Measurements from ENCODE around the gene HAPLN3. TPM values are rescaled to one million over a fixed set of nuclear protein-coding genes. Genes with fewer than 3 reads are reported as not detected.
A peak's percentile ranks its signal among the peaks of the same experiment; 100 is the strongest.

The HAPLN3 gene
- total RNA-seq, 4 donors from 2014 or later = 3.6 to 14.0 (median 5.8) TPM

DNA sequence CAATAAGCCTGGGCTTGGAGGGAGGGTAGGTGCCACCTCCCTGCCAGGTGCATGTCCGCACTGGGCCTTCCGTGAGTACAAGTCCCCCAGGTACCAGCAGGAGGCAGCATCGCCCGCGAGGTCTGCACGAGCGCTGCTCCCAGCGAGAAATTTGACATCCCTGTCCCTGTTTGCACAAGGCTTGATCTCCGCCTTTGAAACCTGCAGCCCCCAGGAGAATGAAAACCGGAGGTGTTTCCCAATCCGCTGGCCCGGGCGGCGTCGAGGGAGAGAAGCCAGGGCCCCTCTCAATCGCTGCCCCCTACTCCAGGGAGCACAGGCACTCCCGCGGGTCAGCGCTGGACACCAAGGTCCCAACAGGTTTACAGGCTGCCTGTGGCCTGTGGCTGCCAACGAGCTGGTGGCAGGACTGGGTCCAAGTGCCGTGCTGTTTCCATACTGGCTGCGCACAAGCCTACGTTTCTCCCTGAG lies 961 bp downstream of the HAPLN3 start:
- peaks cover 21 to 35% of the 10 kb centered on the region in 2 donors for H3K4me1 ChIP-seq
- WGBS, 2 donors = 0 to 3% methylated on average over 2 to 14 of the region's 23 CpGs
- intact Hi-C loops (cut with DNase I) = loop anchor here (10.0 kb wide), 2 partner anchors 270 to 350 kb away; partner anchors contain the start of genes AEN and FANCI
- DNase-seq = peak; percentile 69 to 80
- H3K27ac ChIP-seq = no peak overlapping the region
- no peaks in the 10 kb centered on the region for H3K36me3 ChIP-seq
- H3K4me3 ChIP-seq (replicated peaks in 1 of 3) = peak overlapping the region in 1 of 3 donors; percentile 39
- H3K9me3 ChIP-seq = no peaks in the 10 kb centered on the region
- no peaks in the 10 kb centered on the region for H3K27me3 ChIP-seq
- TF ChIP-seq, protein P1, sequence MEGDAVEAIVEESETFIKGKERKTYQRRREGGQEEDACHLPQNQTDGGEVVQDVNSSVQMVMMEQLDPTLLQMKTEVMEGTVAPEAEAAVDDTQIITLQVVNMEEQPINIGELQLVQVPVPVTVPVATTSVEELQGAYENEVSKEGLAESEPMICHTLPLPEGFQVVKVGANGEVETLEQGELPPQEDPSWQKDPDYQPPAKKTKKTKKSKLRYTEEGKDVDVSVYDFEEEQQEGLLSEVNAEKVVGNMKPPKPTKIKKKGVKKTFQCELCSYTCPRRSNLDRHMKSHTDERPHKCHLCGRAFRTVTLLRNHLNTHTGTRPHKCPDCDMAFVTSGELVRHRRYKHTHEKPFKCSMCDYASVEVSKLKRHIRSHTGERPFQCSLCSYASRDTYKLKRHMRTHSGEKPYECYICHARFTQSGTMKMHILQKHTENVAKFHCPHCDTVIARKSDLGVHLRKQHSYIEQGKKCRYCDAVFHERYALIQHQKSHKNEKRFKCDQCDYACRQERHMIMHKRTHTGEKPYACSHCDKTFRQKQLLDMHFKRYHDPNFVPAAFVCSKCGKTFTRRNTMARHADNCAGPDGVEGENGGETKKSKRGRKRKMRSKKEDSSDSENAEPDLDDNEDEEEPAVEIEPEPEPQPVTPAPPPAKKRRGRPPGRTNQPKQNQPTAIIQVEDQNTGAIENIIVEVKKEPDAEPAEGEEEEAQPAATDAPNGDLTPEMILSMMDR (IDR thresholded peaks at IDR 0.05) = peak in 5 of 6 experiments; percentile 25 to 77 (median 57)
- no peak for TF ChIP-seq POLR2A (IDR thresholded peaks at IDR 0.05)

DNA sequence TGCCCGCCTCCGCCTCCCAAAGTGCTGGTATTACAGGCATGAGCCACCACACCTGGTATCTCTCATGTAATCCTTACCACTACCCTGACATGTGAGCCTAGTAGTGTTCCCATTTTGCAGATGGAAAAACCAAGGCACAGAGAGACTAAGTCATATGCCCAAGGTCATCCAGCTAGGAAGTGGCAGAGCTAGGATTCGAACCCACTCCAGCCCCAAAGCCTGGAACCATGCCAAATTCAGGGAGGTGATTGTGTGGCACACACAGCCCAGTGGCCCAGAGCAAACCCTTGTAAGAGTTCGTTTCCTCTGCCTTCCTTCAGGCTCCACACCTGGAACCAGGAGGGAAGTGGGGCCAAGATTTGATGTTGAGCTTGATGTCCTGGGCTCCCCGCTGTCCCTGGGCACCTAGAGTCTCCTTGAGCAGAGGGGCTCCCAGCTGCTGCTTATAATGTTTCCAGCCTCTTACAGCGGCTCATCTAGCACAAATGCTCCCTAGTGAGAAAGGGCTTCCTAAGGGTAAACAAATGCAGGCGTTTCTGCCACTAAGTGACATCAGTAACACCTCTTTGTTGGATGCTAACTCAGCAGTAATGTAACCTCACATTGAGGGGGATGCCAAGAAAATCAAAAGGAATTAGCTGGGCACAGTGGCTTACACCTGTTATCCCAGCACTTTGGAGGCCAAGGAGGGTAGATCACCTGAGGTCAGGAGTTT lies 3.6 kb downstream of the HAPLN3 start:
- no peak for TF ChIP-seq POLR2A (IDR thresholded peaks at IDR 0.05)
- TF ChIP-seq, protein P1 (IDR thresholded peaks at IDR 0.05) = no peak
- intact Hi-C loops (cut with DNase I) = loop anchor here (10.0 kb wide), 2 partner anchors 267 to 353 kb away; partner anchors contain the start of genes AEN and FANCI
- 69 to 81% methylated on average over 5 to 7 of the region's 7 CpGs for WGBS, 2 donors

DNA sequence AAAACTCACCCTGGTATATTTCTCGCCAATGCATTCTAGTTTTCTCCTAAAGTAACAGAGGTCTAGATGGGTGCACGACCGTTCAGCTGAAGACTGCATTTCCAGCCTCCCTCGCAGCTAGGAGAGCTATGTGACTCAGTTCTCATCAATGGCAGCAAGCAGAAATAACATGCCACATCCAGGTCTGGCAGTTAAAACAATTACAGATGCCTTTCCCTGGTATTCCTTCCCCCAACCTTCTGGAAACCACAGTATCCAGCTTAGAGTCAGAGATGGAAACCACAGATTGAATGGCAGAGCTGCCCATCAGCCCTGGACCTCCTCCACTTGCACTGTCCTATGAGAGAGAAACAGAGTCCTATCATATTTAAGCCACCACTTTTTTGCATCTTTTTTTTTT lies 4.8 kb downstream of the HAPLN3 start:
- peaks cover 8 to 15% of the 10 kb centered on the region in 2 donors for H3K4me1 ChIP-seq
- WGBS, 2 donors = 80 to 85% methylated on average over 4 of the region's 4 CpGs
- H3K4me3 ChIP-seq (replicated peaks in 1 of 3) = no peak overlapping the region
- H3K27ac ChIP-seq = no peak overlapping the region
- no peaks in the 10 kb centered on the region for H3K36me3 ChIP-seq
- intact Hi-C loops (cut with DNase I) = loop anchor here (10.0 kb wide), 2 partner anchors 266 to 354 kb away; partner anchors contain the start of genes AEN and FANCI
- no peaks in the 10 kb centered on the region for H3K9me3 ChIP-seq
- TF ChIP-seq, protein P1 (IDR thresholded peaks at IDR 0.05) = no peak
- TF ChIP-seq POLR2A (IDR thresholded peaks at IDR 0.05) = no peak
- no peak for DNase-seq
- H3K27me3 ChIP-seq = no peaks in the 10 kb centered on the region

More for the DNA sequence above, 3.6 kb downstream of the HAPLN3 start:
- Histone ChIP-seq H3K9me3 (no peaks in the 10 kb centered on the region), H3K4me1 (peaks cover 8 to 22% of the 10 kb centered on the region in 2 donors), H3K36me3 (no peaks in the 10 kb centered on the region), H3K27ac (no peak overlapping the region), H3K27me3 (no peaks in the 10 kb centered on the region), H3K4me3 (replicated peaks in 1 of 3) (no peak overlapping the region)
- DNase-seq = no peak

DNA sequence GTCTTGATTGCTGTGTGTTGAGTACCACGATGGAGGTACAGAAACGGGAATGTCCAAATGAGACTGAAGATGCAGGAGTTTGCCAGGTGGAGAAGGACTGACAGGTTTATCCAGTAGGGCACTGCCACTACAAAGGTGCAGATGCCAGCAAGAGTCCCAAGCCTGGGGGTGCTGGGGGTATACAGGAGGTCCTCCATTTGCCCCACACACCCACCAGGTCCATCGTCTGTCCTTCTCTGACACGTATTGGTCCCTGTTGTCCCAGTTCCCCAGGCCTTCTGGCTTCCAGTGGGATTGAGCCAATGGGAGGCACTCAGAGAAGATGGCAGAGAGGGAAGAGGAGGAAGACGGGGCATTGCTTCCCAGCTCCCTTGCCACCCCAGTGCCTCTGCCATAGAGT lies 6.6 kb downstream of the HAPLN3 start:
- Histone ChIP-seq H3K9me3 (no peaks in the 10 kb centered on the region), H3K4me1 (no peaks in the 10 kb centered on the region), H3K27ac (no peak overlapping the region), H3K36me3 (no peaks in the 10 kb centered on the region), H3K27me3 (no peaks in the 10 kb centered on the region), H3K4me3 (replicated peaks in 1 of 3) (no peak overlapping the region)
- intact Hi-C loops (cut with DNase I) = no loop called here
- 91 to 95% methylated on average over 5 of the region's 5 CpGs for WGBS, 2 donors
- no peak for TF ChIP-seq POLR2A (IDR thresholded peaks at IDR 0.05)
- TF ChIP-seq, protein P1 (IDR thresholded peaks at IDR 0.05) = no peak
- DNase-seq = no peak

DNA sequence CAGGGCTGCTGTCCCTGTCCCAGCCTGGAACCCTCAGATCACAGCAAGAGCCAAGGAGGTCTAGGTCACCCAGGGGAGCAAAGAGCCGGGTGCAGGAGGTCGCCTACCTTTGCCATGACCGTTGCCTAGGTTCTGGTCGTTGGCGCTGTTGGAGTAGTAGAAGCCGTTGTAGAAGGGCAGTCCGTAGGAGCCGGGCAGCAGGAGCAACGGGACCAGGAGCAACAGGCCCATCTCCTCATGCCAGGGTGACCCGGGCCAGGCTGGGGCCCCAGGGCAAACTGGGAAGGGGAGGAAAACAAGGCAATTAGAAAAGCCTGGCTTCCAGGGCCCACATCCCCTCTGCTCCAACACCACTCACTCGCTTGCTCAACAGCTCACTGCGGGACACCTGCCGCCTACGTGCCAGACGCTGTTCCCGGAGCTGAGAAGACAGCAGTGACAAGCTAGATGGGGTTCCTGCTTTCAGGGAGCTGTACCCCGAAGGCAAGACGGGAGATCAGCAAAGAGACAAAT lies 8.2 kb downstream of the HAPLN3 start:
- H3K36me3 ChIP-seq = no peaks in the 10 kb centered on the region
- no peak for TF ChIP-seq POLR2A (IDR thresholded peaks at IDR 0.05)
- TF ChIP-seq, protein P1 (IDR thresholded peaks at IDR 0.05) = no peak
- no peak overlapping the region for H3K4me3 ChIP-seq (replicated peaks in 1 of 3)
- 78 to 93% methylated on average over 16 to 18 of the region's 18 CpGs for WGBS, 2 donors
- H3K27me3 ChIP-seq = no peaks in the 10 kb centered on the region
- H3K4me1 ChIP-seq = no peaks in the 10 kb centered on the region
- intact Hi-C loops (cut with DNase I) = no loop called here
- DNase-seq = no peak
- no peaks in the 10 kb centered on the region for H3K9me3 ChIP-seq
- no peak overlapping the region for H3K27ac ChIP-seq
